Testis (tissue), 3 donors: Measurements from ENCODE around the gene ISG20. TPM values are rescaled to one million over a fixed set of nuclear protein-coding genes. Genes with fewer than 3 reads are reported as not detected.
A peak's percentile ranks its signal among the peaks of the same experiment; 100 is the strongest.

Experiments used
- DNase-seq: peaks from one replicate; pipeline ENCODE4 v3.0.0-alpha.2; 2019
- H3K27ac ChIP-seq, 2 donors: fragments of 200-600 bp; sonication (generic); one replicate each; pipeline ENCODE4 v1.5.1; 2019
- H3K27me3 ChIP-seq: fragments of 200-600 bp; sonication (generic); one replicate; pipeline ENCODE4 v1.5.1; 2019
- H3K36me3 ChIP-seq: fragments of 200-600 bp; sonication (generic); one replicate; pipeline ENCODE4 v1.5.1; 2017; ENCODE audit warnings: low read depth; ENCODE audit errors: missing control alignments
- H3K4me1 ChIP-seq: fragments of 200-600 bp; sonication (generic); one replicate; pipeline ENCODE4 v1.5.1; 2019
- H3K4me3 ChIP-seq, 2 donors: fragments of 200-600 bp; sonication (generic); one replicate each; pipeline ENCODE4 v1.5.1; 2017 to 2019
- H3K9me3 ChIP-seq: fragments of 200-600 bp; sonication (generic); one replicate; pipeline ENCODE4 v1.5.1; 2017
- CTCF ChIP-seq, 3 experiments: fragments of 450-650 bp in 2 of 3; fragments of 200-600 bp in 1 of 3; sonication (generic) in 1 of 3; IDR thresholded peaks; one replicate each; pipeline ENCODE4 v1.5.1; 2016 to 2019; ENCODE audit warnings: antibody characterized with exemption in 3 of 3, mild to moderate bottlenecking in 2 of 3, moderate library complexity in 1 of 3
- POLR2A ChIP-seq: fragments of 450-650 bp; IDR thresholded peaks from one replicate; pipeline ENCODE4 v1.6.1; 2017; ENCODE audit warnings: antibody characterized with exemption, mild to moderate bottlenecking, moderate library complexity
- WGBS, 2 donors: methylation state at CpG; one replicate each; pipeline ENCODE4 v1.1.5; 2018; 5-methylcytosine and 5-hydroxymethylcytosine counted together
- intact Hi-C: fragments of 100-400 bp; cut with DNase I; formaldehyde crosslinking; loops from one replicate; pipeline ENCODE4 v1.15.1; 2023; ENCODE audit warnings: low total_unique reads
- polyA plus RNA-seq: library from polyadenylated mRNA; stranded (reverse); fragments of 350-450 nt; fragmentation: Illumina TruSeq; extraction: RNeasy Lipid Tissue Mini Kit (QIAGEN cat#74804); gene quantifications from one replicate; pipeline ENCODE4 v1.2.3, GENCODE V29; 2014; ENCODE audit warnings: low read depth, low replicate concordance; ENCODE audit not compliant: insufficient read depth
- total RNA-seq, 2 donors: library from RNA; depleted of rRNA; stranded (reverse); fragments of >200 nt; gene quantifications; one replicate each; pipeline ENCODE4 v1.2.3, GENCODE V29; 2016

ISG20 gene
- total and polyA plus RNA-seq, 3 donors from 2014 or later: 6.8 to 17.0 (median 8.7) TPM

- no peak for DNase-seq
- no peaks in the 10 kb centered on the region for H3K27me3 ChIP-seq
- H3K36me3 ChIP-seq: no peaks in the 10 kb centered on the region
- no peaks in the 10 kb centered on the region for H3K9me3 ChIP-seq
- no peak for TF ChIP-seq POLR2A
- TF ChIP-seq CTCF (IDR thresholded peaks at IDR 0.05): no peak
- H3K4me3 ChIP-seq: no peak overlapping the region
- intact Hi-C loops: loop anchor here (10.0 kb wide), 1 partner anchor 144 kb away; no protein-coding TSS in a partner anchor
- H3K4me1 ChIP-seq: peaks cover 17% of the 10 kb centered on the region
- H3K27ac ChIP-seq: no peak overlapping the region
Measured at GRCh38 chr15:88618686-88619085, 20.1 kb upstream of the ISG20 start.

GRCh38 chr15:88619796-88620195, 19.0 kb upstream of the ISG20 start:
- intact Hi-C loops: loop anchor here (10.0 kb wide), 1 partner anchor 145 kb away; no protein-coding TSS in a partner anchor
- Histone ChIP-seq H3K27me3 (no peaks in the 10 kb centered on the region), H3K4me1 (peaks cover 26% of the 10 kb centered on the region), H3K27ac (no peak overlapping the region), H3K9me3 (no peaks in the 10 kb centered on the region), H3K36me3 (no peaks in the 10 kb centered on the region), H3K4me3 (no peak overlapping the region)
- TF ChIP-seq POLR2A: no peak
- TF ChIP-seq CTCF (IDR thresholded peaks at IDR 0.05): no peak
- 73 to 81% methylated on average over 2 of the region's 2 CpGs for WGBS, 2 donors
- no peak for DNase-seq

DNA sequence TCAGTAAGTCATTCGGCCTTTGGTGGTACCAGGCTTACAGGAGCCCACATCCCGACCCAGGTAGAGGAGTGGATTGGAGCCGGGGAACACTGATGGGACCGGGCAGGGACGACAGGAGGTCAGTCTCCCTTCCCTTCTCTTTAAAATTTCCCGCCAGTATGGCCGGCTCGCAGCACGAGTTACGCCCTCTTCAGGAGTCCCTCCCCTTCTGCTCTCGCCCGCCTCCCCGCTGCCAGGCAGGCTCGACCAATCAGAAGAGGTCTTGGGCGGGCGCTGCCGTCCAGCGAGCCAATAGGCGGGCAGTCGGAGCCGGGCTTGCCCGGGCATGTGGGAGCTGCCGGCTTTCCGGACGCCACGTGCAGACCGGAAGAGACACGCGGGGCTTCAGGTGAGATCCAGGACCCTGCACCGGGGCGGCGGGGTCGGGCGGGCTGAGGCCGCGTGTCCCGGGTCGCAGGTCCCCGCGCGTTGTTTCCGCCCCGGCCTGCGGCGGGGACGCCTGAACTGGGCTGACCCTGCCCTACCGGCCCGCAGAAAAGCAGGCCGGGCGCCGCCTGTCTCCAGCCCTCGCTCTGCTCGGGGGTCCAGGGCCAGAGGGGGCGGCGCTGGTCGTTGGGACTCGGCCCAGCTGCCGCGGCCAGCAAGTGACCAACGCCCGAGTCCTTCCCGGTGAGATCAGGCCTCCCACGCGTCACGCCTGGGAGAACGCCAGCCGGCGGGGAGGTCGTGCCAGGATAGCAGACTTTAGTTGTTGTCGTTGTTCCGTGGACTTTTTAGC, 17.6 kb upstream of the ISG20 start, which contains the start of gene AEN:
TSS of gene AEN (plus strand) at position 346 of the 778 bp plus-strand sequence. CDS start 4,870 bp downstream, outside the sequence.
- Histone ChIP-seq H3K36me3 (no peaks in the 10 kb centered on the region), H3K27me3 (no peaks in the 10 kb centered on the region), H3K4me3 (peak within 1 kb of the TSS; percentile 82 to 88), H3K9me3 (no peaks in the 10 kb centered on the region), H3K4me1 (peaks cover 28% of the 10 kb centered on the region), H3K27ac (peak within 1 kb of the TSS; percentile 59 to 81)
- TF ChIP-seq CTCF (IDR thresholded peaks at IDR 0.05) (peak in 2 of 3 experiments; percentile 4 to 18), POLR2A (no peak)
- peak; percentile 98 for DNase-seq
- intact Hi-C loops: no loop called here
- 0 to 2% methylated on average over 8 to 60 of the region's 71 CpGs for WGBS, 2 donors

- peaks cover 28% of the 10 kb centered on the region for H3K4me1 ChIP-seq
- peak overlapping the region; percentile 82 to 88 for H3K4me3 ChIP-seq
- intact Hi-C loops: no loop called here
- peak overlapping the region; percentile 59 to 81 for H3K27ac ChIP-seq
- 3 to 12% methylated on average over 17 of the region's 17 CpGs for WGBS, 2 donors
- no peaks in the 10 kb centered on the region for H3K36me3 ChIP-seq
- no peak for TF ChIP-seq CTCF (IDR thresholded peaks at IDR 0.05)
- TF ChIP-seq POLR2A: no peak
- H3K27me3 ChIP-seq: no peaks in the 10 kb centered on the region
- H3K9me3 ChIP-seq: no peaks in the 10 kb centered on the region
- no peak for DNase-seq
Measured at GRCh38 chr15:88621789-88622604, 16.8 kb upstream of the ISG20 start.
